Subcutaneous adipose tissue (tissue), 4 donors: Measurements from ENCODE around the gene CCL11. TPM values are rescaled to one million over a fixed set of nuclear protein-coding genes. Genes with fewer than 3 reads are reported as not detected.

Source experiments
- total RNA-seq, 4 donors: library from RNA; depleted of rRNA; stranded (reverse); fragments of >200 nt; gene quantifications; one replicate each; pipeline ENCODE4 v1.1.0, GENCODE V29; 2016
- TF ChIP-seq, protein P1 (sequence below): fragments of 450-650 bp; IDR thresholded peaks from one replicate; pipeline ENCODE4 v1.5.1; 2016; ENCODE audit warnings: low read depth, mild to moderate bottlenecking, control low read depth, antibody characterized with exemption, moderate library complexity

The CCL11 gene
- total RNA-seq, 4 donors from 2014 or later, result not detected

DNA sequence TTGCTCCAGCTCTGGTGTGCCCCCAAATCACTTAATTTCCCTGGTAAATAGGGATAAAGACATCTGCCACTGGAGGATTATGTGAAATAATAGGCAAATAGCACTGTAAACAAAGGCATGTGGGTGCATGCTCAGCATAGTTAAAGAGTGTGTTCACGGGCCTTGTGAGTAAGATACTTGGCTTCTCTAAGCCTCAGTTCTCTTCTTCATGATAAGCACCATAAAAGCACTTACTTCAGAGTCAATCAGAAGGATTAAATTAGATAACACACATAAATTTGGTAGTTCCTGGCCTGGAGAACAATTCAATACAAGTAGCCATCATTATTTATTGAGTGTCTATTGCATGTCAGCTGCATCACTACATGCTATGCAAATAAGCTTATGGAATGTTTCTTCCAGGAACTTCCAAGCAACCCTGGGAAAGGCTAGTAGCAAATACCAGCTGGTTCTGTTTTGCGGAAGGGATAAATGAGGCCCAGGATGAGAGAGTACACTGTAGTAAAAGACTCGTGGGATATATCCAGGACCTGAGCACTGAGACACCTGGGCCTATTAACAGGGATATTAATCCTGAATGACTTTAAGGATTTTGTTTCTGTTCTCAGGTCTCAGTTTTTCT is 14.5 kb downstream of the CCL11 start:
- TF ChIP-seq, protein P1, sequence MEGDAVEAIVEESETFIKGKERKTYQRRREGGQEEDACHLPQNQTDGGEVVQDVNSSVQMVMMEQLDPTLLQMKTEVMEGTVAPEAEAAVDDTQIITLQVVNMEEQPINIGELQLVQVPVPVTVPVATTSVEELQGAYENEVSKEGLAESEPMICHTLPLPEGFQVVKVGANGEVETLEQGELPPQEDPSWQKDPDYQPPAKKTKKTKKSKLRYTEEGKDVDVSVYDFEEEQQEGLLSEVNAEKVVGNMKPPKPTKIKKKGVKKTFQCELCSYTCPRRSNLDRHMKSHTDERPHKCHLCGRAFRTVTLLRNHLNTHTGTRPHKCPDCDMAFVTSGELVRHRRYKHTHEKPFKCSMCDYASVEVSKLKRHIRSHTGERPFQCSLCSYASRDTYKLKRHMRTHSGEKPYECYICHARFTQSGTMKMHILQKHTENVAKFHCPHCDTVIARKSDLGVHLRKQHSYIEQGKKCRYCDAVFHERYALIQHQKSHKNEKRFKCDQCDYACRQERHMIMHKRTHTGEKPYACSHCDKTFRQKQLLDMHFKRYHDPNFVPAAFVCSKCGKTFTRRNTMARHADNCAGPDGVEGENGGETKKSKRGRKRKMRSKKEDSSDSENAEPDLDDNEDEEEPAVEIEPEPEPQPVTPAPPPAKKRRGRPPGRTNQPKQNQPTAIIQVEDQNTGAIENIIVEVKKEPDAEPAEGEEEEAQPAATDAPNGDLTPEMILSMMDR, result no peak

DNA sequence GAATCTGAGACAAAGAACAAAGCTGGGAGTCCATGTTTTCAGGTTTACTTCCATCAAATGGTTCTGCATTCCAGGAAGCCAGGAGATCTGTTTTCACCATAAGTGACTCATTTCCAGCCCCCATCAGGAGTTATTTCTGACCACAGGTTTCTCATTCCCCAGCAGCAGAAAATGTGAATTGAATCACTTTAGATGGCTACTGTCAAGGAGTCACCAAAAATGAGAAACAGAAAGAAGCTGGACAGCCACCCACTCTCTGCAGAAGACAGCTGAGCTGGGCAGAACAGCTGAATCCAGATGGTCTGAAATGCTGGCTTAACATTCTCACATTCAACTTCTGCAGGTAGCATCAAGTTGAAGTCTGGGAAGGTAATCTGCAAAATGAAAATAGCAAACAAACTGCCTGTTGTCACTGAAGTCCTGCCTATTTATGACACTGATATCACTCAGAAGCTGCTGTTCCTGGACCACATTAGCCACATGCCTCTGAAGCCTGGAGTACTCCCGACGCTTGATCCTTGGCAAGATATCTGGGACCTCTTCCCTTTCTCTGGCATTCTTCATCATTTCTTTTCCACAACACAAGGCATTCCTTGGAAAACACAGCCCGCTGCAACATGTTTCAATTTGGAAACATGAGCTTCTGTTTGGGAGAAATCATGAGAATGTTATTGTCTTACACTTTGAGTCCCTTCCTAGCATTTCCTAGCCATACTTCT is 15.3 kb downstream of the CCL11 start:
- TF ChIP-seq, protein P1, result no peak

DNA sequence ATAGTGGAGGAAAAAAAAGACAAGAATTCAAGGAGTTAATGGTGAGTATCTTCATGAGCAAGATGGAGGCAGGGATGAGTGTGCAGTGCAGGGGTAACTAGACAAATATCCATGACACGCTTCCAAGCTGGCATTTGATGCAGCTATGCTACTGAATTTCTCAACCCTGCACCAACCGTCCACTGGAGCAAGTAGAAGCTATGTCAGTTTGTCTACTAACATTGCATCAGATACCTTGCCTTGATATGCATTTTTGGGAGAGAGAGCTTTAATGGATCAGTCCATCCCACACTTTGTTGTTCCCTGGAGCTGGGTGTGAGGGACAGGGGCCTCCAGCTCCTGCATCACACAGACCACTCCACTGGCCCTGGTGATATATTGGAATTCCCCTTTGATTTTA is 16.4 kb downstream of the CCL11 start:
- TF ChIP-seq, protein P1, result no peak

DNA sequence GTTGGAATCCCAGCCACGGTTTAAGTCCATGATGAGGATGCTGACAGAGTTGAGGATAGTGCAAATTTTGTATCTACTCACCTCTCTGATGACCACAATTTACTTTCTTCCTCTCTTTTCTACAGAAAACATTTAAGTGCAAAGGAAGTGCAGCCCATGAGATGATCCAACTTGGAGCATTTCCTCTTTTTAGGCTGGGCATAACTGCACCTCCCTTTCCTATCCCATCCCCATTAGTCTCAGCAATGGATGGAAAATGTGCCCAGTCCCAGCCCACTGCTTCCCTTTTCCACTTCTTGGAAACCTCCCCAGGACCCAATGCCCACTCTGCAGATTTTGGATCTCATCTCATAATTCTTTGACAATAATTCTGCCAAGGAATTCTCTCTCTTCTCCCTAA is 17.1 kb downstream of the CCL11 start:
- TF ChIP-seq, protein P1, result no peak

DNA sequence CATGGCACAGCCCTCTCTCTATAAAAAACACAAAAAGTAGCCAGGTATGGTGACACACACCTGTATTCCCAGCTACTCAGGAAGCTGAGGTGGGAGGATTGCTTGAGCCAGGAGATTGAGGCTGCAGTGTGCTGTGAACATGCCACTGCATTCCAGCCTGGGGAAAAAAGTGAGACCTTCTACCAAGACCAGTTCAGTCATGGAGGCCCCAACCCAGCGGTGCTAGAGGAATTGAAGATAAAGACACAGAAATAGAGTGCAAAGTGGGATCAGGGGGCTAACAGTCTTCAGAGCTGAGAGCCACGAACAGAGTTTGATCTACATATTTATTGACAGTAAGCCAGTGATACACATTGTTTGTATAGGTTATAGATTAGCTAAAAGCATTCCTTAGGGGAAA is 18.1 kb downstream of the CCL11 start:
- TF ChIP-seq, protein P1, result no peak

DNA sequence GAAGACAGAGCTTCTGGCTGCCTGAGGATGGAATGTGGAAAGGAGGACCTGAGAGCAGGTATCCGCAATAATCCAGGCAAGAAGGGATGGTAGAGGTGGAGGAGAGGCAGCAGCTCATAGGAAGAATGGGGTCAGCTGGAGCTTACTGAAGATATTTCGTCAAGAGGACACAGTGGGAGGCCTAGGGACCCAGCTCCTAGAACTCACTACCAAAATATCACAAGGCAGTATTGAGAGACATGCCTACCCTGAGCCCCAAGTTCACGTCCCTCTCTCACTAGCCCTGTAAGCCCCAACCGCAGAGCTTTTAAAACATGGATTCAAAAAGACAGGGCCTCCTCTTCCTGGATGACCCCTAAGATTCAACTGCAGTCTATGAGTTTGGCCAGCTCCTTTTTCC is 19.5 kb downstream of the CCL11 start:
- TF ChIP-seq, protein P1, result no peak

DNA sequence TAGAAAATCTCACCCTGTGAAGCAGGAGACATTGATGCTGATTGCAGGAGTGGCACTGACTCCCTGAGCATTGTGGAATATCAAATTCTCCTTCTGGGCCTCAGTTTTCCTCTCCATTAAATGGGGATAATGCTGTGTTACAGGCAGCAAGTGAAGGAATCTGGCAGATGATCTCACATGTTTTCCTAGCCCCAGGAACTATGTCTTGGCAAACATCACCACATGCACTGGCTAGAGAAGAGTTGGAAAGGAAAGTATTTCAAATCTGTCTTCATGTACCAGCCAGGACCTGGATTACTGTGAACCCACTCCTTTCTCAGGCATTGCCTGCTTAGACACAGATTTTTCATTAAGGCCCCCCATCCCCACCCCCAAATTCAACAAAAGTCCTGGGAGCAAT is 20.1 kb downstream of the CCL11 start:
- TF ChIP-seq, protein P1, result no peak
